PFSK-1 (cell line): ENCODE measurements around the gene SLC38A3.

Source experiments
- POLR2AphosphoS5 ChIP-seq: IDR thresholded peaks from 2 replicates; pipeline ENCODE4 v1.6.1; 2012; ENCODE audit warnings: low read depth, mild to moderate bottlenecking, control low read depth, low read length, moderate library complexity
- SIN3A ChIP-seq: IDR thresholded peaks from 2 replicates; pipeline ENCODE4 v1.6.1; 2012; ENCODE audit warnings: mild to moderate bottlenecking, low read length, moderate library complexity, borderline replicate concordance; ENCODE audit not compliant: insufficient read depth
- TAF1 ChIP-seq: IDR thresholded peaks from 2 replicates; pipeline ENCODE4 v1.6.1; 2012; ENCODE audit warnings: low read length, control low read depth, borderline replicate concordance; ENCODE audit not compliant: insufficient read depth
- TF ChIP-seq, protein P1 (sequence below), 2 experiments: IDR thresholded peaks; 2 replicates each; pipeline versions ENCODE4 v1.6.1 to v1.8.0; 2011 to 2012; ENCODE audit warnings: low read depth in 2 of 2, low read length in 2 of 2, control low read depth in 1 of 2, inconsistent platforms in 1 of 2, mild to moderate bottlenecking in 1 of 2, moderate library complexity in 1 of 2; ENCODE audit not compliant: insufficient read depth in 1 of 2

DNA sequence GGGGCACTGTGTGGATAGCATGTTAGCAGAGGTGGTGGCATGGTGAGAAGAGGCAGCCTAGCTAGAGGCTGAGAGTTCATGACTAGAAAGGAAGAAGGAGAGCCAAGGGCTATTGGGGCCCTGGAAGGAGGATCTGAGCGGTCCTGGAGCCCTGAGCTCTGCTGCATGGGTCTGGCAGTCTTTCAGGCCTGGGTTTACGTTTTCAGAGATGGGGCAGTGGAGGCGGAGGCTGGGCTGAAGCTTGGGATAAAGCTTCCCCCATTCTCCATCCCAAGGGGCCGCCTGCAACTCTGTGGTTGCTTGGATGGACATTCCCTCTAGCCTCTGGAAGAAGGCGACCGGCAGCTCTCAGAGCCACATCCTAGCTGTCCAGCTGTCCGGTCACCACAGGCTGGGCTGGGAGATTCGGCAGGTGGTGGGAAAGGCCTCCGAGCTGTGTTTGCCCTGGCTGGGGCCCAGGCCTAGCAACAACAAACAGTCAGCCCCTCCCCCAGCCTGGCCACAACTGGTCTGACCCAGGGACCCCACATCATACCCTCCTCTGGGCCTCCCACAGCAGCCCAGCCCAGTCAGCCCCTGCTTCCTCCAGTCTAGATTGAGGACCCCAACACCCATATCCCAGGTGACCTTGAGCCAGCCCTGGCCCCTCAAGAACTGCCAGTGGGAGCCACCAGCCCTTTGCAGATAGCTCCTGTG, 1.8 kb upstream of the SLC38A3 start:
- no peak for TF ChIP-seq SIN3A
- TF ChIP-seq TAF1 = no peak
- TF ChIP-seq POLR2AphosphoS5 = no peak
- TF ChIP-seq, protein P1, sequence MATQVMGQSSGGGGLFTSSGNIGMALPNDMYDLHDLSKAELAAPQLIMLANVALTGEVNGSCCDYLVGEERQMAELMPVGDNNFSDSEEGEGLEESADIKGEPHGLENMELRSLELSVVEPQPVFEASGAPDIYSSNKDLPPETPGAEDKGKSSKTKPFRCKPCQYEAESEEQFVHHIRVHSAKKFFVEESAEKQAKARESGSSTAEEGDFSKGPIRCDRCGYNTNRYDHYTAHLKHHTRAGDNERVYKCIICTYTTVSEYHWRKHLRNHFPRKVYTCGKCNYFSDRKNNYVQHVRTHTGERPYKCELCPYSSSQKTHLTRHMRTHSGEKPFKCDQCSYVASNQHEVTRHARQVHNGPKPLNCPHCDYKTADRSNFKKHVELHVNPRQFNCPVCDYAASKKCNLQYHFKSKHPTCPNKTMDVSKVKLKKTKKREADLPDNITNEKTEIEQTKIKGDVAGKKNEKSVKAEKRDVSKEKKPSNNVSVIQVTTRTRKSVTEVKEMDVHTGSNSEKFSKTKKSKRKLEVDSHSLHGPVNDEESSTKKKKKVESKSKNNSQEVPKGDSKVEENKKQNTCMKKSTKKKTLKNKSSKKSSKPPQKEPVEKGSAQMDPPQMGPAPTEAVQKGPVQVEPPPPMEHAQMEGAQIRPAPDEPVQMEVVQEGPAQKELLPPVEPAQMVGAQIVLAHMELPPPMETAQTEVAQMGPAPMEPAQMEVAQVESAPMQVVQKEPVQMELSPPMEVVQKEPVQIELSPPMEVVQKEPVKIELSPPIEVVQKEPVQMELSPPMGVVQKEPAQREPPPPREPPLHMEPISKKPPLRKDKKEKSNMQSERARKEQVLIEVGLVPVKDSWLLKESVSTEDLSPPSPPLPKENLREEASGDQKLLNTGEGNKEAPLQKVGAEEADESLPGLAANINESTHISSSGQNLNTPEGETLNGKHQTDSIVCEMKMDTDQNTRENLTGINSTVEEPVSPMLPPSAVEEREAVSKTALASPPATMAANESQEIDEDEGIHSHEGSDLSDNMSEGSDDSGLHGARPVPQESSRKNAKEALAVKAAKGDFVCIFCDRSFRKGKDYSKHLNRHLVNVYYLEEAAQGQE (IDR thresholded peaks at IDR 0.05; ENCODE audit: insufficient read depth in 1 of 2, low read depth in 2 of 2, low read length in 2 of 2) = no peak
